ENCODE results near the gene GPR180.
A peak's percentile ranks its signal among the peaks of the same experiment; 100 is the strongest.

Gene GPR180

DNA sequence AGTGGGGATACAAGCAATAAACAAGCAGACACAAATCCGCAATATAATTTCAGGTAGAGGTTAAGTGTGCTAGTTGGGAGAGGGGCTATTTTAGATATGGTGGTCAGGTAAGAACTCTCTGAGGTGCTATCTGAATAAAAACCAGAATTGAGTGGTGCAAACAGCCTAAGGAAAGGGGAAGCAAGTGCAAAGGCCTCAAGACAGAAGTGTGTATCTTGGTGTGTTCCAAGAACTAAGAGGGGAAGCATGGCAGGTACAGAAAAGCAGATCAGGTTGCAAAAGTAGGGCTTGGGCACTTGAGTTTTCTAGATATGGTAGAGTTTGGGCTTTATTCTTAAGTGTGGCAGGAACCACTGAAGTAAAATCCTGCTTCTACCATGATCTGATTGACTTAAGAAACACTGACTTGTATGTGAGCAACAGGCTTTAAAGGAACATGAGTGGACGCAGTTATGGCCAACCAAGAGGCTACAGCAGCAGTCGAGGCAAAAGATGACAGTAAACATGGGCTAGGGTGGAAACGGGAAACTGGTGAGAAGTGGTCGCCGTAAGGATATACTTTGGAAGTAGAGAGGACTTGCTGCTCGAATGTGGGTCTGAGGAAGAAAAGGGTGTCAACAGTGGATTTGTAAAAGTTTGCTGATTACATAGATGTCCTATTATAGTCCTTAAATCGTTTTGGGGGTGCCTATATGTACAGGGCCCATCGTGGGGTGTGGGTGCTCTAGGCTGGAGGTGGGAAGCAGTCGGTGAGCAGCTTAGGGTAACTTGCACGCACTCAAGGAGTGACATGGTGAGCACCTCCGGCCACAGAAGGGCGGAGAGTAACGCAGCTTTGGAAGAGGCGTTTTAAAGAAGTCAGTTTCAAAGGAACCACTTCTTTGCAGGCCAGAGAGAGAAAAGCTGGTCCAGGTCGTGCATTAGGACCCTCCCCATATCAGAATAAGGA is 6.4 kb upstream of the GPR180 start:
- TF ChIP-seq, protein P1, sequence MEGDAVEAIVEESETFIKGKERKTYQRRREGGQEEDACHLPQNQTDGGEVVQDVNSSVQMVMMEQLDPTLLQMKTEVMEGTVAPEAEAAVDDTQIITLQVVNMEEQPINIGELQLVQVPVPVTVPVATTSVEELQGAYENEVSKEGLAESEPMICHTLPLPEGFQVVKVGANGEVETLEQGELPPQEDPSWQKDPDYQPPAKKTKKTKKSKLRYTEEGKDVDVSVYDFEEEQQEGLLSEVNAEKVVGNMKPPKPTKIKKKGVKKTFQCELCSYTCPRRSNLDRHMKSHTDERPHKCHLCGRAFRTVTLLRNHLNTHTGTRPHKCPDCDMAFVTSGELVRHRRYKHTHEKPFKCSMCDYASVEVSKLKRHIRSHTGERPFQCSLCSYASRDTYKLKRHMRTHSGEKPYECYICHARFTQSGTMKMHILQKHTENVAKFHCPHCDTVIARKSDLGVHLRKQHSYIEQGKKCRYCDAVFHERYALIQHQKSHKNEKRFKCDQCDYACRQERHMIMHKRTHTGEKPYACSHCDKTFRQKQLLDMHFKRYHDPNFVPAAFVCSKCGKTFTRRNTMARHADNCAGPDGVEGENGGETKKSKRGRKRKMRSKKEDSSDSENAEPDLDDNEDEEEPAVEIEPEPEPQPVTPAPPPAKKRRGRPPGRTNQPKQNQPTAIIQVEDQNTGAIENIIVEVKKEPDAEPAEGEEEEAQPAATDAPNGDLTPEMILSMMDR (IDR thresholded peaks at IDR 0.05; ENCODE audit: borderline replicate concordance, insufficient read depth, low read depth, low read length): no peak
- H3K4me3 ChIP-seq (ENCODE audit: low read depth, low read length): peak overlapping the region; percentile 100

DNA sequence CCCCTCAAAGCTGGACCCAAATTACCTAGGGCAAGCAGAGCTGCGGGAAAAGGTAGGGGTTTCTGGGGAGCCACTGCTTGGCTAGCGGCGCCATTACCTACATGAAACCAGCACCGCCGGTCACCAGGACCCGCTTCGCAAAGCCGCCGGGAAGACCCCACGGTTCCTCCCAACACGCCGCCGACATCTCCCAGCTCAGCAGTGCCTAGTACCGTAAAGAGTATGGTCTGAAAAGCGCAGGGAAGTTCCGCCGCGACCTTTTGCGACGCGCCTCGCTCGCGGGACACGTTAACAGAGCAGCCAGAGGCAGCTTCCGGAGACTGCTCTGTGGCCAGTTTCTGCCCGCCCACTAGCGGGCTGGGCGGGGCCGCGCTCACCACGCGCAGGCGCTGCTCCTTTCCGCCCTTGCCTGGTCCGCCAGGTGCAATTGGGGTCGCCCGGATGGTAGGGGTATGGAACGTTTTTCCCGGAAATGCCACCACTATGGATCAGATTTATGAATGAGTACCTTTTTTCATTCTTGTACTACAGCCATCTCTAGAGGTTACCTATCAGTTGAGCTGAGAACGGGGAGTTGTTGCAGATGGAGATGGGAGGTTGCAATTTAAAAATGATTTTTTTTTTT is 5.6 kb upstream of the GPR180 start, which contains the start of gene TGDS:
TSS of gene TGDS (minus strand) at position 203 of the 625 bp plus-strand sequence. CDS start at position 187, 16 bp downstream.
- H3K4me3 ChIP-seq (ENCODE audit: low read depth, low read length): peak within 1 kb of the TSS; percentile 100
- TF ChIP-seq, protein P1 (IDR thresholded peaks at IDR 0.05; ENCODE audit: borderline replicate concordance, insufficient read depth, low read depth, low read length): no peak

DNA sequence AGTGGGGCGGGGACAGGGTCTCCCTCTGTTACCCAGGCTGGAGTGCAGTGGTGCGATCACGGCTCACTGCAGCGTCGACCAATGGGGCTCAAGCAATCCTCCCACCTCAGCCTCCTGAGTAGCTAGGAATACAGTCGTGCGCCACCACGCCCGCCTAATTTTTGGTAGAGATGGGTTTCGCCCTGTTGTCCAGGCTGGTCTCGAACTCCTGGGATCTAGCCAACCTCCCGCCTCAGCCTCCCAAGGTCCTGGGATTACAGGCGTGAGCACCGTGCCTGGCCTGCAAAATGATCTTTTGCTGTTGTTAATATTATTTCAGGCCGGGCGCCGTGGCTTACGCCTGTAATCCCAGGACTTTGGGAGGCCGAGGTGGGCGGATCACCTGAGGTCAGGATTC is 5.1 kb upstream of the GPR180 start:
- H3K4me3 ChIP-seq (ENCODE audit: low read depth, low read length): peak overlapping the region; percentile 100
- TF ChIP-seq, protein P1 (IDR thresholded peaks at IDR 0.05; ENCODE audit: borderline replicate concordance, insufficient read depth, low read depth, low read length): no peak

DNA sequence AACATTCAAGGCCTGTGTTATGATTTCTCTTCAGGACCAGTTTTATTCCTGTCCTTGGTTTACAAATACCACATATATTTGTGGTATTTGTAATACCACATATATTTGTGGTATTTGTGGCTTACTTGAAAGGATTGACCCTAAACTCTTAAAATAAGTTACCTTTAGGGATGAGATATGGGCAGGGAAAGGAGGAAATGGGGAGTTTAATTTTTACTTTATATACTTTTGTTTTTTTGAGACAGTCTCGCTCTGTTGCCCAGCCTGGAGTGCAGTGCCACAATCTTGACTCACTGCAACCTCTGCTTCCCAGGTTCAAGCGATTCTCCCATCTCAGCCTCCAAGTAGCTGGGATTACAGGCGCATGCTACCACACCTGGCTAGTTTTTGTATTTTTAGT is 3.4 kb upstream of the GPR180 start:
- H3K4me3 ChIP-seq (ENCODE audit: low read depth, low read length): no peak overlapping the region
- TF ChIP-seq, protein P1 (IDR thresholded peaks at IDR 0.05; ENCODE audit: borderline replicate concordance, insufficient read depth, low read depth, low read length): no peak

DNA sequence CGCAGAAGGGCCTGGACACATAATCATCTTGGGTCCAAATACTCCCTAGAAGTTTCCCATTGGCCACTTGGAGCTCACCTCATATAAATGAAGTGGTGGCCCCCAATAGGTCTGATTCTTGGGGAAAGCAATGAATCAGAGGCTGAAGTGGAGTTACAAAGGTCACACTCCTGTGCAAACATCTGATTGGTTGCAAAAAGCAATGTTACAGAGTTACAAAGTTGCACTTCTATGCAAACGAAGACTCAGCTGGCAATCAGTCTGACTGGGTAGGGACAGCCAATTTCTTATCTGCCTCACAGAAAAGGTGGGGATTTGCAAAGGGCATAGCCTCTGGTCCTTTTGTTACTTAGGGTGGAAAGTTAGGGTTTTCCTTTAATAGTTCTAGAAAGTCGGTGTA is 1.8 kb upstream of the GPR180 start:
- TF ChIP-seq, protein P1 (IDR thresholded peaks at IDR 0.05; ENCODE audit: borderline replicate concordance, insufficient read depth, low read depth, low read length): no peak
- no peak overlapping the region for H3K4me3 ChIP-seq (ENCODE audit: low read depth, low read length)

DNA sequence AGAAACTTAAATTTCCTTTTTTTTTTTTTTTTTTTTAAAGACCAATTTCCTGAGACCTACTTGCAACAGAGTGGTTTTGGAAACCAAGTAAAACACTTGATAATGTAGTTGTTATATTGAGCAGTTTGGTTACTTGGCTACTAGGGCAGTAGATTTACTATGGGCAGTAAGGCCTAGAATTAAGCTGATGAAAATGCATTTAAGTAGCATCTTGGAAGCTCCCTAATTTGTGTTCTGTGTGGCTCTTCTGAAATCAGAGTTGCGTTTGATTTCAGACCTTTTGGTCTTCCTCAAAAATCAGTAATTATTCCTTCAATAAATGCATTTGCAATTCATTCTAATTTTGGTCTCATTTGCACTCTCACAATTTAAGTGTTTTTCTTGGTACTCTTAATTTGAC is 810 bp downstream of the GPR180 start:
- TF ChIP-seq, protein P1 (IDR thresholded peaks at IDR 0.05; ENCODE audit: borderline replicate concordance, insufficient read depth, low read depth, low read length): no peak
- peak overlapping the region; percentile 95 for H3K4me3 ChIP-seq (ENCODE audit: low read depth, low read length)

All from GM12875 (cell line).